ENCODE measurements around the gene AP3B1. TPM values are rescaled to one million over a fixed set of nuclear protein-coding genes. Genes with fewer than 3 reads are reported as not detected.

AP3B1 gene
- polyA plus RNA-seq, 1 of the 3 experiments (the other 2 are of a cell fraction) = 18.0 TPM

DNA sequence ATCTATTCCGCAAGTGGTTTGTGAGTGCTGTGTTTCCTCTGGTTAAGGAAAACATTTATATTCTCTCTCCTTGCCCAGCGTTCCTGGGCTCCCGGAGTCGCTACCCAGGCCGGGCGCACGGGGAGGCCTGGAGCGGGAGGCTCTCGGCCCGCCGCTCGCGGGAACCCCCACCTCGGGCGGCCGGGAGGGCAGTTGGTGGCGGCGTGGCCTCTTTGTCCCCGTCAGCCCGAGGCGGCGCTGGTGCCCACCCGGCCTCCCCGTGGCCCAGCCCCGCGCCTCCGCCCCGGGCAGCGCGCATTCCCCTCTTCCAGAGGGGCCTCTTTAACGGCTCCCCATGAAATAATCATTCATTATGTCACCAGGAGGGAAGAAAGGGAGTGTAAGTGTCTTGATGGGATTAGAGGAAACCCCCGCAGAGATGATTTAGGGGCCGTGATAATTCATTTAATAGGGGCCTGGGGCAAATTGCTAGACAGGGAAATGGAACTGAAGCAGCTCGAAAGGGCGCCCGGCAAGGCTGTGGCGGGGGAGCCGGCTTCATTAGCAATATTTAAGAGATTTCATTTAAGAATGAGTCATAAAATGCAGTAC is 336.5 kb downstream of the AP3B1 start:
- 88% methylated on average over 35 of the region's 38 CpGs for WGBS (ENCODE audit: low lambda C conversion rate)
- Histone ChIP-seq H3K36me3 (replicated peaks in 1 of 2; ENCODE audit: control insufficient read depth in 1 of 2, insufficient read depth in 2 of 2, low read length in 1 of 2) (no peaks in the 10 kb centered on the region), H3K4me2 (no peak overlapping the region), H3K27me3 (ENCODE audit: insufficient read depth) (no peaks in the 10 kb centered on the region; the same call in 1 of the 2 replicates), H3K4me1 (ENCODE audit: control insufficient read depth in 1 of 2, insufficient read depth in 2 of 2, low read depth in 1 of 2, low read length in 1 of 2) (no peaks in the 10 kb centered on the region), H4K20me1 (ENCODE audit: insufficient read depth) (no peaks in the 10 kb centered on the region), H2AFZ (ENCODE audit: low read depth) (no peak overlapping the region), H3K4me3 (ENCODE audit: low read depth in 2 of 2, low read length in 1 of 2) (no peak overlapping the region), H3K27ac (ENCODE audit: low read depth in 2 of 2, low read length in 1 of 2) (no peak overlapping the region), H3K9me3 (no peaks in the 10 kb centered on the region), H3K9me2 (no peaks in the 10 kb centered on the region), H3K9ac (no peak overlapping the region), H3F3A (replicated peaks; ENCODE audit: insufficient read depth) (no peaks in the 10 kb centered on the region), H3K79me2 (ENCODE audit: insufficient read depth) (no peaks in the 10 kb centered on the region)
- no peak for DNase-seq
- CTCF ChIA-PET = interaction anchor here (1.0 kb wide), 1 partner anchor 311 kb away, joined by 3 read pairs; no protein-coding TSS in a partner anchor
- TF ChIP-seq MEF2A (IDR thresholded peaks at IDR 0.05; ENCODE audit: borderline replicate concordance, low read depth) (no peak), RFX5 (IDR thresholded peaks at IDR 0.05; ENCODE audit: low read length) (no peak), RXRA (IDR thresholded peaks at IDR 0.05; ENCODE audit: borderline replicate concordance, low read depth) (no peak), EP300 (IDR thresholded peaks at IDR 0.05; ENCODE audit: borderline replicate concordance in 1 of 2, low read depth in 1 of 2, low read length in 1 of 2) (no peak), NFIC (IDR thresholded peaks at IDR 0.05; ENCODE audit: borderline replicate concordance) (no peak), RCOR1 (IDR thresholded peaks at IDR 0.05; ENCODE audit: low read length) (no peak)
- TF ChIP-seq, protein P1, sequence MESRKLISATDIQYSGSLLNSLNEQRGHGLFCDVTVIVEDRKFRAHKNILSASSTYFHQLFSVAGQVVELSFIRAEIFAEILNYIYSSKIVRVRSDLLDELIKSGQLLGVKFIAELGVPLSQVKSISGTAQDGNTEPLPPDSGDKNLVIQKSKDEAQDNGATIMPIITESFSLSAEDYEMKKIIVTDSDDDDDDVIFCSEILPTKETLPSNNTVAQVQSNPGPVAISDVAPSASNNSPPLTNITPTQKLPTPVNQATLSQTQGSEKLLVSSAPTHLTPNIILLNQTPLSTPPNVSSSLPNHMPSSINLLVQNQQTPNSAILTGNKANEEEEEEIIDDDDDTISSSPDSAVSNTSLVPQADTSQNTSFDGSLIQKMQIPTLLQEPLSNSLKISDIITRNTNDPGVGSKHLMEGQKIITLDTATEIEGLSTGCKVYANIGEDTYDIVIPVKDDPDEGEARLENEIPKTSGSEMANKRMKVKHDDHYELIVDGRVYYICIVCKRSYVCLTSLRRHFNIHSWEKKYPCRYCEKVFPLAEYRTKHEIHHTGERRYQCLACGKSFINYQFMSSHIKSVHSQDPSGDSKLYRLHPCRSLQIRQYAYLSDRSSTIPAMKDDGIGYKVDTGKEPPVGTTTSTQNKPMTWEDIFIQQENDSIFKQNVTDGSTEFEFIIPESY (IDR thresholded peaks at IDR 0.05; ENCODE audit: borderline replicate concordance, low read depth) = no peak
- POLR2A ChIA-PET = no interaction called here

DNA sequence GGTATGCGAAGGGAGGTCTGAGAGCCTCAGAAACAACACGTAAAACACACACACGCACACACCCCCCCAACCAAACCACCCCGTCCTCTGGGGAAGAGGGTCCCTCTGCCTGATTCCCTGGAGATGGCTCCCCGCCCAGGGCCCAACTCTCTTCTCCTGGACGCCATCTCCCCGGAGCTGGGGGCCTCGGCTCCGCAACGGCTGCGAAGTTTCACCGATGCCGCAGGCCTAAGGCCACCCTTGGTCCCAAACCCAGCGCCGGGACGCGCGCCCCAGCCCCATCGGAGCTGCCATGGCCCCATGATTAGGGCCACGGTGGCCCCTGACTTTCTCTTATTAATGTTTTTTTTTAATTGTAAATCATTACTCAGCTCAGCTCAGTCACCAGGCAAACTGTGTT is 337.0 kb downstream of the AP3B1 start:
- Histone ChIP-seq H3K36me3 (replicated peaks in 1 of 2; ENCODE audit: control insufficient read depth in 1 of 2, insufficient read depth in 2 of 2, low read length in 1 of 2) (no peaks in the 10 kb centered on the region), H3K4me1 (ENCODE audit: control insufficient read depth in 1 of 2, insufficient read depth in 2 of 2, low read depth in 1 of 2, low read length in 1 of 2) (no peaks in the 10 kb centered on the region), H3K9ac (no peak overlapping the region), H3K9me2 (no peaks in the 10 kb centered on the region), H3K27ac (ENCODE audit: low read depth in 2 of 2, low read length in 1 of 2) (no peak overlapping the region), H2AFZ (ENCODE audit: low read depth) (no peak overlapping the region), H3K4me2 (no peak overlapping the region), H3K4me3 (ENCODE audit: low read depth in 2 of 2, low read length in 1 of 2) (no peak overlapping the region), H4K20me1 (ENCODE audit: insufficient read depth) (no peaks in the 10 kb centered on the region), H3K27me3 (ENCODE audit: insufficient read depth) (no peaks in the 10 kb centered on the region; the same call in 1 of the 2 replicates), H3K79me2 (ENCODE audit: insufficient read depth) (no peaks in the 10 kb centered on the region), H3F3A (replicated peaks; ENCODE audit: insufficient read depth) (no peaks in the 10 kb centered on the region), H3K9me3 (no peaks in the 10 kb centered on the region)
- ChIA-PET POLR2A (no interaction called here), CTCF (interaction anchor here (1.0 kb wide), 1 partner anchor 311 kb away, joined by 3 read pairs; no protein-coding TSS in a partner anchor)
- TF ChIP-seq, protein P2, sequence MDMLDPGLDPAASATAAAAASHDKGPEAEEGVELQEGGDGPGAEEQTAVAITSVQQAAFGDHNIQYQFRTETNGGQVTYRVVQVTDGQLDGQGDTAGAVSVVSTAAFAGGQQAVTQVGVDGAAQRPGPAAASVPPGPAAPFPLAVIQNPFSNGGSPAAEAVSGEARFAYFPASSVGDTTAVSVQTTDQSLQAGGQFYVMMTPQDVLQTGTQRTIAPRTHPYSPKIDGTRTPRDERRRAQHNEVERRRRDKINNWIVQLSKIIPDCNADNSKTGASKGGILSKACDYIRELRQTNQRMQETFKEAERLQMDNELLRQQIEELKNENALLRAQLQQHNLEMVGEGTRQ (IDR thresholded peaks at IDR 0.05; ENCODE audit: borderline replicate concordance, low read depth, low read length) = no peak
- TF ChIP-seq RFX5 (IDR thresholded peaks at IDR 0.05; ENCODE audit: low read length) = no peak
- TF ChIP-seq, protein P3, sequence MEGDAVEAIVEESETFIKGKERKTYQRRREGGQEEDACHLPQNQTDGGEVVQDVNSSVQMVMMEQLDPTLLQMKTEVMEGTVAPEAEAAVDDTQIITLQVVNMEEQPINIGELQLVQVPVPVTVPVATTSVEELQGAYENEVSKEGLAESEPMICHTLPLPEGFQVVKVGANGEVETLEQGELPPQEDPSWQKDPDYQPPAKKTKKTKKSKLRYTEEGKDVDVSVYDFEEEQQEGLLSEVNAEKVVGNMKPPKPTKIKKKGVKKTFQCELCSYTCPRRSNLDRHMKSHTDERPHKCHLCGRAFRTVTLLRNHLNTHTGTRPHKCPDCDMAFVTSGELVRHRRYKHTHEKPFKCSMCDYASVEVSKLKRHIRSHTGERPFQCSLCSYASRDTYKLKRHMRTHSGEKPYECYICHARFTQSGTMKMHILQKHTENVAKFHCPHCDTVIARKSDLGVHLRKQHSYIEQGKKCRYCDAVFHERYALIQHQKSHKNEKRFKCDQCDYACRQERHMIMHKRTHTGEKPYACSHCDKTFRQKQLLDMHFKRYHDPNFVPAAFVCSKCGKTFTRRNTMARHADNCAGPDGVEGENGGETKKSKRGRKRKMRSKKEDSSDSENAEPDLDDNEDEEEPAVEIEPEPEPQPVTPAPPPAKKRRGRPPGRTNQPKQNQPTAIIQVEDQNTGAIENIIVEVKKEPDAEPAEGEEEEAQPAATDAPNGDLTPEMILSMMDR (IDR thresholded peaks at IDR 0.05) = no peak
- TF ChIP-seq, protein P4, sequence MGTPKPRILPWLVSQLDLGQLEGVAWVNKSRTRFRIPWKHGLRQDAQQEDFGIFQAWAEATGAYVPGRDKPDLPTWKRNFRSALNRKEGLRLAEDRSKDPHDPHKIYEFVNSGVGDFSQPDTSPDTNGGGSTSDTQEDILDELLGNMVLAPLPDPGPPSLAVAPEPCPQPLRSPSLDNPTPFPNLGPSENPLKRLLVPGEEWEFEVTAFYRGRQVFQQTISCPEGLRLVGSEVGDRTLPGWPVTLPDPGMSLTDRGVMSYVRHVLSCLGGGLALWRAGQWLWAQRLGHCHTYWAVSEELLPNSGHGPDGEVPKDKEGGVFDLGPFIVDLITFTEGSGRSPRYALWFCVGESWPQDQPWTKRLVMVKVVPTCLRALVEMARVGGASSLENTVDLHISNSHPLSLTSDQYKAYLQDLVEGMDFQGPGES (IDR thresholded peaks at IDR 0.05; ENCODE audit: low read depth, low read length) = no peak
- no peak for TF ChIP-seq SIN3A (IDR thresholded peaks at IDR 0.05; ENCODE audit: borderline replicate concordance, low read depth, low read length)
- no peak for DNase-seq
- 88% methylated on average over 16 of the region's 20 CpGs for WGBS (ENCODE audit: low lambda C conversion rate)
